ENCODE measurements around the gene CARS2. TPM values are rescaled to one million over a fixed set of nuclear protein-coding genes. Genes with fewer than 3 reads are reported as not detected.

Gene CARS2
- total RNA-seq, 2 experiments from 2014 or later: 45.0 to 47.3 TPM

- H4K20me1 ChIP-seq (ENCODE audit: insufficient read depth, low read length): no peaks in the 10 kb centered on the region
- ChIA-PET POLR2A (interaction anchor here (1.5 kb wide), 1 partner anchor 13 kb away, joined by 3 read pairs; no protein-coding TSS in a partner anchor), CTCF (ENCODE audit: unreplicated experiment) (no interaction called here)
- H3K79me2 ChIP-seq (ENCODE audit: insufficient read depth, low read depth, low read length): no peaks in the 10 kb centered on the region
- no peaks in the 10 kb centered on the region for H3K9me2 ChIP-seq (ENCODE audit: insufficient read depth, low read length)
- no peak for DNase-seq (ENCODE audit: low spot score)
- TF ChIP-seq CTCF (conservative IDR thresholded peaks at IDR 0.05; ENCODE audit: low read length): no peak
- no peak for TF ChIP-seq EZH2phosphoT487 (IDR thresholded peaks at IDR 0.05; ENCODE audit: borderline replicate concordance, low read depth, low read length)
- no peaks in the 10 kb centered on the region for H3K36me3 ChIP-seq (ENCODE audit: insufficient read depth, low read length)
- no peak overlapping the region for H3K4me2 ChIP-seq (ENCODE audit: low read length)
- intact Hi-C loops (cut with micrococcal nuclease; ENCODE audit: unreplicated experiment): loop anchor here (10.0 kb wide), 2 partner anchors 142 to 328 kb away; no protein-coding TSS in a partner anchor
- no peak overlapping the region for H2AFZ ChIP-seq (ENCODE audit: low read length)
- no TSS peak for BruUV-seq (replicated peaks)
- no peaks in the 10 kb centered on the region for H3K9me3 ChIP-seq (ENCODE audit: low read length)
- H3K4me3 ChIP-seq (ENCODE audit: low read depth, low read length, poor library complexity, severe bottlenecking): no peak overlapping the region
- H3K27ac ChIP-seq (ENCODE audit: low read depth, low read length, poor library complexity, severe bottlenecking): no peak overlapping the region
- no peaks in the 10 kb centered on the region for H3K4me1 ChIP-seq (ENCODE audit: insufficient read depth, low read length, poor library complexity, severe bottlenecking)
Measured at GRCh38 chr13:110597041-110597689, 108.8 kb downstream of the CARS2 start.

GRCh38 chr13:110593430-110594130 lies 112.3 kb downstream of the CARS2 start:
- no peak overlapping the region for H3K4me2 ChIP-seq (ENCODE audit: low read length)
- POLR2A ChIA-PET: interaction anchor here (0.6 to 0.7 kb wide), 2 partner anchors 27 to 314 kb away, joined by 3 to 4 read pairs; no protein-coding TSS in a partner anchor
- intact Hi-C loops (cut with micrococcal nuclease; ENCODE audit: unreplicated experiment): loop anchor here (2.0 to 10.0 kb wide), 3 partner anchors 139 to 331 kb away; no protein-coding TSS in a partner anchor

More at GRCh38 chr13:110593430-110594130, 112.3 kb downstream of the CARS2 start:
- CTCF ChIA-PET (ENCODE audit: unreplicated experiment): interaction anchor here (0.6 kb wide), 1 partner anchor 89 kb away, joined by 3 read pairs; no protein-coding TSS in a partner anchor
- Histone ChIP-seq H3K9me2 (ENCODE audit: insufficient read depth, low read length) (no peaks in the 10 kb centered on the region), H3K27ac (ENCODE audit: low read depth, low read length, poor library complexity, severe bottlenecking) (no peak overlapping the region), H3K4me1 (ENCODE audit: insufficient read depth, low read length, poor library complexity, severe bottlenecking) (no peaks in the 10 kb centered on the region), H3K9me3 (ENCODE audit: low read length) (no peaks in the 10 kb centered on the region), H4K20me1 (ENCODE audit: insufficient read depth, low read length) (no peaks in the 10 kb centered on the region), H3K4me3 (ENCODE audit: low read depth, low read length, poor library complexity, severe bottlenecking) (no peak overlapping the region), H2AFZ (ENCODE audit: low read length) (no peak overlapping the region), H3K36me3 (ENCODE audit: insufficient read depth, low read length) (no peaks in the 10 kb centered on the region), H3K79me2 (ENCODE audit: insufficient read depth, low read depth, low read length) (no peaks in the 10 kb centered on the region)
- TF ChIP-seq EZH2phosphoT487 (IDR thresholded peaks at IDR 0.05; ENCODE audit: borderline replicate concordance, low read depth, low read length): no peak
- TF ChIP-seq CTCF (conservative IDR thresholded peaks at IDR 0.05; ENCODE audit: low read length): peak; percentile 75
- BruUV-seq (replicated peaks): no TSS peak
- peak; percentile 49 for DNase-seq (ENCODE audit: low spot score)

Measured in OCI-LY7 (cell line).